WERI-Rb-1 (cell line): ENCODE results near the gene BATF3.

ENCODE experiments used
- DNase-seq: peaks from one replicate; pipeline ENCODE4 v3.0.0-alpha.2; 2020
- H3K27ac ChIP-seq: fragments of 250-450 bp; sonication (Bioruptor Pico); 2 replicates; pipeline ENCODE4 v1.5.1; 2020; ENCODE audit warnings: mild to moderate bottlenecking, moderate library complexity
- H3K27me3 ChIP-seq: fragments of 250-450 bp; sonication (Bioruptor Pico); 2 replicates; pipeline ENCODE4 v1.5.1; 2021; ENCODE audit warnings: mild to moderate bottlenecking, low read depth, moderate library complexity; ENCODE audit not compliant: insufficient read depth, severe bottlenecking
- H3K36me3 ChIP-seq: fragments of 250-450 bp; sonication (Bioruptor Pico); 2 replicates; pipeline ENCODE4 v1.5.1; 2020; ENCODE audit warnings: mild to moderate bottlenecking, moderate library complexity
- H3K4me3 ChIP-seq: 2 replicates; pipeline ENCODE4 v1.5.1; 2011; ENCODE audit warnings: low read depth, mild to moderate bottlenecking, control low read depth, low read length
- H3K9me3 ChIP-seq: fragments of 250-450 bp; sonication (Bioruptor Pico); 2 replicates; pipeline ENCODE4 v1.5.1; 2021; ENCODE audit warnings: mild to moderate bottlenecking, moderate library complexity; ENCODE audit not compliant: severe bottlenecking
- CTCF ChIP-seq: IDR thresholded peaks from 2 replicates; pipeline ENCODE4 v1.5.1; 2011; ENCODE audit warnings: low read depth, mild to moderate bottlenecking, control low read depth, inconsistent platforms, low read length

Gene BATF3

GRCh38 chr1:212692774-212693644 is 6.6 kb downstream of the BATF3 start:
- Histone ChIP-seq H3K27me3 (peaks cover 3% of the 10 kb centered on the region), H3K9me3 (no peaks in the 10 kb centered on the region), H3K4me3 (no peak overlapping the region), H3K27ac (no peak overlapping the region), H3K36me3 (no peaks in the 10 kb centered on the region)
- DNase-seq: no peak
- no peak for TF ChIP-seq CTCF

GRCh38 chr1:212691561-212692071 is 8.0 kb downstream of the BATF3 start:
- no peaks in the 10 kb centered on the region for H3K36me3 ChIP-seq
- TF ChIP-seq CTCF: no peak
- no peak overlapping the region for H3K27ac ChIP-seq
- no peaks in the 10 kb centered on the region for H3K27me3 ChIP-seq
- no peak for DNase-seq
- H3K9me3 ChIP-seq: no peaks in the 10 kb centered on the region
- no peak overlapping the region for H3K4me3 ChIP-seq

GRCh38 chr1:212690816-212691403 is 8.7 kb downstream of the BATF3 start:
- H3K27me3 ChIP-seq: no peaks in the 10 kb centered on the region
- no peak for TF ChIP-seq CTCF
- no peaks in the 10 kb centered on the region for H3K36me3 ChIP-seq
- no peaks in the 10 kb centered on the region for H3K9me3 ChIP-seq
- DNase-seq: no peak
- no peak overlapping the region for H3K4me3 ChIP-seq
- H3K27ac ChIP-seq: no peak overlapping the region

GRCh38 chr1:212689758-212690529 is 9.7 kb downstream of the BATF3 start:
- Histone ChIP-seq H3K36me3 (no peaks in the 10 kb centered on the region), H3K4me3 (no peak overlapping the region), H3K27me3 (no peaks in the 10 kb centered on the region), H3K27ac (no peak overlapping the region), H3K9me3 (no peaks in the 10 kb centered on the region)
- DNase-seq: peak; percentile 58
- TF ChIP-seq CTCF: no peak

GRCh38 chr1:212689196-212689725 is 10.4 kb downstream of the BATF3 start:
- Histone ChIP-seq H3K4me3 (no peak overlapping the region), H3K27ac (no peak overlapping the region), H3K27me3 (no peaks in the 10 kb centered on the region), H3K36me3 (no peaks in the 10 kb centered on the region), H3K9me3 (no peaks in the 10 kb centered on the region)
- no peak for TF ChIP-seq CTCF
- DNase-seq: peak; percentile 54
